ENCODE results near the gene MYL5.
"Not testable (repeated sequence)": the region's sequence is repeated elsewhere in the genome, so short reads cannot be mapped to it uniquely, and the experiment has no call there.

The MYL5 gene

DNA sequence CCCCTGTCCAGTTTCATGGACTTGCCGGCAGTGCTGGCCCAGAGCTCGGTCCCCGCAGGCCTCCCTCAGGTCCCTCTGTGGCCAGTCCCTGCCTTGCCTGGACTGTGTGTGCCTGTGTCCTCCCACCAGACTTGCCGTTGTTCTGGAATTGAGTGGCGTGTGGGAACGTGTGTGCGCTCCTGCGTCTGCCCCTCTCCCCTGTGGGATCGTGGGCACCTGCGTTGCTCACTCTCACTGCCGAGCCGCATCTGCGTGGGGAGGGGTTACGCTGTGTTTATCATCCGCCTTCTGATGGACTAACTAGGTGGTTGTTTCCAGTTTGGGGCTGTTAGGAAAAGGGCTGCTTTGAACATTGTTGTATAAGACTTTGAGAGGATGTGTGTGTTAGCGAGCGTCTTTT lies 52.5 kb downstream of the MYL5 start:
- DNase-seq (ENCODE audit: low spot score in 2 of 2) (no peak), ATAC-seq (no peak)
- Mint-ChIP-seq H3K9me3 (no peaks in the 10 kb centered on the region), H3K4me1 (peaks cover 33% of the 10 kb centered on the region), H3K36me3 (peaks cover 11% of the 10 kb centered on the region), H3K27ac (no peak overlapping the region), H3K4me3 (no peak overlapping the region)

DNA sequence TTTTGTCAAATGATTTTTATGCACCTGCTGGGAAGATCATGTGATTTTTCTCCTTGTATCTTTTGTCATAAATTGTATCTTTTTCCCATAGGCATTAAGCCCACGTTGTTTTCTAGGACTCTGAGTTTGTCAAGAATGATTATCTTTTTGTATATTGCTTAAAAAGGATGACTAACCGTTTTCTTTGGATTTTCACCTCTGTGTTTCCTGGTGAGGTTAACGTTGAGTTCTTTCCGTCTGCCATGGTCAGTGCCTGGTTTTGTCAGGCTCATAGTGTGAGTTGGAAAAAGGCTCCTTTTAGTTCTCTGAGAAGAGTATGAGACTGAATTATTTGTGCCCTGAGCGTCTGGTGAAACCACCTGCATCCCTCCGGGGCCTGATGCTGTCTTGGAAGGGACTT lies 53.2 kb downstream of the MYL5 start:
- no peaks in the 10 kb centered on the region for H3K9me3 Mint-ChIP-seq
- peaks cover 11% of the 10 kb centered on the region for H3K36me3 Mint-ChIP-seq
- H3K4me3 Mint-ChIP-seq: no peak overlapping the region
- DNase-seq (ENCODE audit: low spot score in 2 of 2) (no peak), ATAC-seq (no peak)
- peaks cover 33% of the 10 kb centered on the region for H3K4me1 Mint-ChIP-seq
- H3K27ac Mint-ChIP-seq: no peak overlapping the region

DNA sequence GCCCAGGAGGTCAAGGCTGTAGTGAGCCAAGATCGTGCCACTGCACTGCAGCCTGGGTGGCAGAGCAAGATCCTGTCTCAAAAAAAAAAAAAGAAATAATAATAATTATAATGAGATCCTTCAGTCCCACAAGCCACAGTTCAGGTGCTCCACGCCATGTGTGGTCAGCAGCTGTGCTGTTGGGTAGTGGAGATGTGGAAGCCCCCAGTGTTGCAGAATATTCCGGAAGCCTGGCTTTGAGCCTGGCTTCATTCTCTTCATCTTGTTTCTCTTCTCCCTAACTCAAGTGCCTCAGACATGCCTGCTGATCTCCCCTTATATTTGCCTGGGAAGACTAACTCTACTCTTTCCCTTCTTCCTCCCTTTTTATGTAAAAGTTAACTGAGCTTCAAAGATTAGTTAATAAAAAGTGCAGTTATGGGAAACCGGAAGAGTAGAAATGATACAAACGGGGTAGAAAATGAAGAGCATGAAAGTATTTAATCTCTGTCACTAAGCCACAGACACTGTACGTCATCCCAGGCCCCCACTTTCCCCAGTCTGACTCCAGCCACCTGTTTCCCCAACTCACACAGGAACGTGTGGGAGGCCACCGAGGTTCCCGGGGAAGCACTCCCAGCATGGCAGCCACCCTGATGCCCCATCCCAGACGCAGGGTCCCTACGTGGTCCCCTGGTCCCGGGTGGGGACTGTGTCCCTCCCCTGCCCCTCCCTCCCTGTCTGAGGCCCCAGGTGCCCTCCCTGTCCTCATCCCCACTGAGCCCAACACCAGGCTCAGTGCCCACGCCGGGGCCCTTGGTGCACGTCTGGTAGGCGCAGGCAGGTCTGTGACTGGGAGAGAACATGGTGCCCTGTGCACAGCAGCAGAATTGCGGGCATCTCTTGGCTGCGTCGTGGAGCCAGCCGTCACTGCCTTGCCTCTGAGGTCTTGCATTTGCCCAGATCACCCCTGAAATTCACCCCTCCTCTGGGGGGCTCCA lies 55.3 kb downstream of the MYL5 start:
- Mint-ChIP-seq H3K36me3 (peaks cover 18% of the 10 kb centered on the region), H3K4me1 (peaks cover 27% of the 10 kb centered on the region), H3K27ac (no peak overlapping the region), H3K9me3 (no peaks in the 10 kb centered on the region), H3K4me3 (no peak overlapping the region)
- DNase-seq (ENCODE audit: low spot score in 2 of 2) (no peak), ATAC-seq (no peak)

DNA sequence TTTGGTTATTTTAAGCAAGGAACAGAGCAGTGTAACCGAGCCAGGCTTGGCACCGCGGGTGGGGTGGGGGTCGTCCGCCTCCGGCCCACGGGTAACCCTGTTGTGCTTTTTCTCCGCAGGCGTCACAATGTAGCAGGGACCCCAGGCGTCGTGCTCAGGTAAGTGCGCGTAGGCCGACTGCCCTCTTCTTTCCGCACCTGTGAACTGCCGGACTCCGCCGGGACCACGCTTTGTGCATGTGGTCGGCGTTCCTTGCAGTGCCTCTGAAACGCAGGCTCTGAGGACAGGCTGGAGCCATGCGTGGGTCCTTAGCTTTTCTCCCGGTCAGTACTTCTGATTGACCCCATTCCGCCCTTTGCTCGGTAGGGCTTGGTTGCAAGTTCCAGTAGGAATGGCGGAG lies 56.2 kb downstream of the MYL5 start:
- Mint-ChIP-seq H3K36me3 (peaks cover 27% of the 10 kb centered on the region), H3K4me1 (peaks cover 20% of the 10 kb centered on the region), H3K9me3 (no peaks in the 10 kb centered on the region), H3K4me3 (no peak overlapping the region), H3K27ac (no peak overlapping the region)
- no peak for ATAC-seq
- DNase-seq (ENCODE audit: low spot score in 2 of 2): no peak

DNA sequence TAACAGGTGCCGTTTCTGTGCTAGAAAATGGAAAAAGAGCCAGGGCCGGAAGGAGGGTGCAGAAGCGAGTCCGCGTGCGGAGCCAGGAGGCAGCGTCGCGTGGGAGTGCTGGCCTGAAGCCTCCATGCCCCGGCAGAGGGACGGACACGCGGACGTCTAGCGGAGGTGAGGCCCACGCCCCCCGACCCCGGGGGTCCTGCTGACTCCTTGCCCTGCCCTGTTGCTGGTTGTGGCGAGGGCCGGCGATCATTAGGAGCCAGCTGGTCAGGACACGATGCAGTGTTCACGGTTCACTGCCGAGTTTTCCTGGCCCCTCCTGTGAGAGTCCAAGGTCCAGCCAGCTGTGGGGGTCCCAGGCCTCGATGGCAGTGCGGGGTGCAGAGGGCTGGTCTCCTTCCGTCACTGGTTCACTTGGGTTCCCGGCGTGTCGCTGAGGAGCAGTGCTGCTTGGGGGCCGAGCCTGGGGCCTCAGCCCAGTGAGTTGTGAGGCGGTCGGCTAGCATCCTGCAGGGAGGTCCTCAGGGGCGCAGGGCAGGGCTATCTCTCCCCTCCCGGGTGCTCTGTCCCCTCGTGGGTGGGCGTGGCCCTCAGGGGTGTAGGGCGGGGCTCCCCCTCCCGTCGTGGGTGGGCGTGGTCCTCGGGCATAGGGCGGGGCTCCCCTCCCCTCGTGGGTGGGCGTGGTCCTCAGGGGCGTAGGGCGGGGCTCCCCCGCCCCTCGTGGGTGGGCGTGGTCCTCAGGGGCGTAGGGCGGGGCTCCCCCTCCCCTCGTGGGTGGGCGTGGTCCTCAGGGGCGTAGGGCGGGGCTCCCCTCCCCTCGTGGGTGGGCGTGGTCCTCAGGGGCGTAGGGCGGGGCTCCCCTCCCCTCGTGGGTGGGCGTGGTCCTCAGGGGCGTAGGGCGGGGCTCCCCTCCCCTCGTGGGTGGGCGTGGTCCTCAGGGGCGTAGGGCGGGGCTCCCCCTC lies 56.9 kb downstream of the MYL5 start:
- Mint-ChIP-seq H3K4me1 (peaks cover 19% of the 10 kb centered on the region), H3K36me3 (peaks cover 34% of the 10 kb centered on the region)
- H3K4me3 Mint-ChIP-seq; DNase-seq (ENCODE audit: low spot score in 2 of 2); H3K27ac Mint-ChIP-seq; H3K9me3 Mint-ChIP-seq; ATAC-seq: not testable (repeated sequence)

All from stimulated activated effector memory CD8-positive, alpha-beta T cell treated with anti-CD3 and anti-CD28 coated beads, Interleukin-12 subunit alpha, Interleukin-12 subunit beta, amount 100 ng/mL, for 72 hours (primary cell).